ENCODE data around the gene AARS1.
"Not testable (repeated sequence)": the region's sequence is repeated elsewhere in the genome, so short reads cannot be mapped to it uniquely, and the experiment has no call there.

AARS1 gene

GRCh38 chr16:70223216-70223615, 66.1 kb downstream of the AARS1 start:
- not testable (repeated sequence) for DNase-seq

GRCh38 chr16:70222574-70222973, 66.7 kb downstream of the AARS1 start:
- DNase-seq = not testable (repeated sequence)

GRCh38 chr16:70218586-70218985, 70.7 kb downstream of the AARS1 start:
- not testable (repeated sequence) for DNase-seq

- DNase-seq = not testable (repeated sequence)
Observed at GRCh38 chr16:70206382-70206781, 82.9 kb downstream of the AARS1 start.

- not testable (repeated sequence) for DNase-seq
Observed at GRCh38 chr16:70204668-70205405, 84.5 kb downstream of the AARS1 start.

GRCh38 chr16:70204010-70204409, 85.3 kb downstream of the AARS1 start:
- not testable (repeated sequence) for DNase-seq

GRCh38 chr16:70203508-70203907, 85.8 kb downstream of the AARS1 start:
- DNase-seq = not testable (repeated sequence)

All from DMS79 (cell line).